ENCODE data around the gene EMD.

EMD gene

GRCh38 chrX:154355776-154356140 is 23.3 kb upstream of the EMD start:
- no peak for DNase-seq

DNA sequence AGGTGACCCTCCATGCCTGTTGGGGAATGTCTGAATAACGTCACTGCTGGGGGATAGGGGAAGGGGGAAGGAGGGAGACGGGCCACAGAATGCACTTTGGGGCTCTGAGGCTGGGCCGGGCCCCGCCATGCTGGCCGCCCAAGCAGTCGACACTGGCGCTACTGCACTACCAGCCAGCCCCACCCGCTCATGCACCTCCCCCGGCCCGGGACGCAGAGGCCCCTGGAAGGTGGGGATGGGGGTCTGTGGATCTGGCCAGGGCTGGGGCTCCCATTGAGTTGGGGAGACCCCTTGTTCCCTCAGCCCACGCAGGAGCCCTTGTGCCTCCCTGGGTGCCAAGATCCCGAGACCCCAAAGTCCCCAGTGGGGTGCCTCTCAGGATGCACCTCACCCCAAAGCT is 22.5 kb upstream of the EMD start:
- no peak for DNase-seq

DNA sequence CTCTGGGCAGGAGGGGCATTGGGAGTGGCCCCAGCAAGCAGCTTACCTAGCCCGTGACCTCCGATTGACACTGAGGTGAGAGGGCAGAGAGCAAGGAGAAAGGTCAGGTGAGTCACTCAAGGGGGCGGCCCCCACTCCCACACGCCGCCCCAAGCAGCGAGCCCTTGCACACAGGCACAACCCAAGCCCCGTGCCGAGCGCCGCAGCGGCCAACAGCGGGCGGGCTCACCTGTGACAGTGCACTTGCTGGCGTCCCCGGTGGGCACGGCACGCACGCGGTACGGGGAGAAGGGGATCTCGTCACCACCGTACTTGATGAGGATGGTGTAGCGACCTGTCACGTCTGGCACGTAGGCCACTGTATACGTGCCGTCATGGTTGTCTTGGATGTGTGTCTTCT is 21.9 kb upstream of the EMD start:
- DNase-seq, result no peak

DNA sequence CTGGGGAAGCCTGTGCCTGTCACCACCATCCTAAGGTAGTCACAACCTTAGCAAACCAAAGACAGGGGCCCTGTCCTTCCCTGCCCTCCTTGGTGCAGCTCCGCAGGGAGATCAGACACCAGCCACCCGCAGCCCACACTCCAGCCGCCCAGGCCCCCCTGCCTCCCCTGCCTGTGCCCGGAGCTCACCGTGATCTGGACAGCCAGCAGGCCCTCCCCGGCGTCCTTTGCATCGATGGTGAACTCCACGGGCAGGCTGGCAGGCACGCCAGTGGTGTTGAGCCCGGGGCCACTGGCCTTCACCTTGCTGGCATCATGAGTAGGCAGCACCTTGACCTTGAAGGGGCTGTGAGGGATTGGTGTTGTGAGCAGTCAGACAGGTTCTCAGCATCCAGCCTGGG is 21.1 kb upstream of the EMD start:
- DNase-seq, result no peak

GRCh38 chrX:154358829-154359228 is 20.3 kb upstream of the EMD start:
- DNase-seq, result no peak

DNA sequence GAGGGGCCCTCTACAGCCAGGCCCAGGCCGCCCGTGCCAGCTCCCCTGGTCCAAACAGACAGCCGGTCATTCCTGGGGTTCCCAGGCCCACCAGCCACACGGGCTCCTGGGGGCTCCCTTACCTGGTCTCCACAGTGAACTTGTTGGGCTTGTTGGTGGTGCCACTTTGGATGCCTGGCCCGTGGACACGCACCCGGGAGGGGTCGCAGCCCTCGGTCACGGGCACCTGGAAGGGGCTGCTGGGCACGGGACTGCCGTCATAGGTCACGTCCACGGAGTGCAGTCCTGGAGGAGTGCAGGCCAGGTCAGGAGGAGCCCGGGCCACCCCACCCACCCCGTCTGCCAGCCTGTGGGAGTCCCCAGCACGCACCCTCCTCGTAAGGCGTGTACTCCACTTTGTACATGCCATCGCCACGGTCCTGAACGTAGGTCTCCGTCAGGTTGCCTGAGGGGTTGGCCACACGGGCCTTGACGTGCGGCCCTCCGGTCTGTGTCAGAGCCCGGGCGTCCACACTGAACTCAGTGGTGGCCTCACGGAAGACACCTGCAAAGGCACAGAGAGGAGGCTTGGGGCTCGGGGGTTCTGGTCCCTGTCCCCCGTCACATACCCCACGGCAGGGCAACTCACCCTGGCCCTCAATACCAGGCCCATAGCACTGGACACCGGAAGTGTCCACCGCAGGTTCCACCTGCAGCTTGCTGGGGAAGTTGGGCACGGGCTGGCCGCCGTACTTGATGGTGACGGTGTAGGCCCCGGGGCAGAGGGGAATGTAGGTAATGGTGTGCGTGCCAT is 19.5 kb upstream of the EMD start:
- DNase-seq, result no peak

GRCh38 chrX:154360155-154360713 is 18.9 kb upstream of the EMD start:
- no peak for DNase-seq

DNA sequence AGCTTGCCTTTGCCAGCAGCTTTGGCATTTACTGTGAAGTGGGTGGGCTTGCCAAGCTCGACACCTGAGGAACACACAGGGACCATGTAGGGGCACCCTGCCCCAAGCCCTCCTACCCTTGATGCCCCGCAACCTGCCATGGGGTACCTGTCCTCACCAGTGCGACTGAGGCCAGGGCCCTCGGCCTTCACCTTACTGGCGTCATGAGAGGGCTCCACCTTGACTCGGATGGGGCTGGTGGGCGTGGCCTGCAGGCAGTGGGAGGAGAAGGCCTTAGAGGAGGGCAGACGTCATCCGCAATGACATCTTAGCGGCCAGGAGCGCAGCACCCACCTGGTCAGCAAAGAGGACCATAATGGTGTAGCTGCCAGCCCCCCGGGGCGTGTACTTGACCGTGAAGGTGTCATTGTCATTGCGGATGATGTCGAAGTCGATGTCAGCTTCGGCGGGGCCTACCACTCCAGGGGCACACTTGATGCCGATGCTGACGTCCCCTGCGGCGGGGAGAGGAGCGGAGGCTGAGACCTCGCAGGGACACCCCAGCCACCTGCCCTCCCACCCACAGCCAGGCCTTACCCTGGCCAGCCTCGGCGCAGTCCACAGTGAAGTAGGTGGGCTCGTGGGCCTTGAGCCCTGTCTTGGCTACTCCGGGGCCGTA is 16.9 kb upstream of the EMD start:
- DNase-seq, result no peak

GRCh38 chrX:154363706-154364439 is 15.2 kb upstream of the EMD start:
- DNase-seq, result no peak

DNA sequence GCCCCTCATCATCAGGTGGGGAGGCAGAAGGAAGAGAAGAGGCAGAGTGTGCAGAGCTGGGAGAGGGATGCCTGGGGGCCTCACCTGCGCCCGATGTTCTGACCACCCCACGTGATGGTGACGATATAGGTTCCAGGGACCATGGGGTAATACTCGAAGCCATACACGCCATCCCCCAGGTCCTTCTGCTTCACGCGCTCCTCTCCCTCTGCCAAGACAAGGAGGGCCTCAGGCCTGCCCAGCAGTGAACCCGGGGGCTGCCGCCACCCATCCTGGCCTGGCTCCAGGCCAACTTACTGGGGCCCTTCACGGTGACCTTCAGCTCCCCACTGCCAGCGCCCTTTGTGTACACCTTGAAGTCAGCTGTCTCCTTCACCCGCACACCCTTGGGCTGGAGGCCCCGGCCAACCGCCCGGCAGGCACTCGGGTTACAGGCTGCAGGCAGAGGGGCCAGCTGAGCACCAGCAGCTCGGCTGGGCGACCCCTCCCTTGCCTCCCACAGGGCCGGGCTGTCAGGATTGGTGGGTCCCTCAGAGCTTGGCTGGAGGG is 14.0 kb upstream of the EMD start:
- DNase-seq, result no peak

GRCh38 chrX:154365997-154366665 is 13.0 kb upstream of the EMD start:
- DNase-seq, result no peak

DNA sequence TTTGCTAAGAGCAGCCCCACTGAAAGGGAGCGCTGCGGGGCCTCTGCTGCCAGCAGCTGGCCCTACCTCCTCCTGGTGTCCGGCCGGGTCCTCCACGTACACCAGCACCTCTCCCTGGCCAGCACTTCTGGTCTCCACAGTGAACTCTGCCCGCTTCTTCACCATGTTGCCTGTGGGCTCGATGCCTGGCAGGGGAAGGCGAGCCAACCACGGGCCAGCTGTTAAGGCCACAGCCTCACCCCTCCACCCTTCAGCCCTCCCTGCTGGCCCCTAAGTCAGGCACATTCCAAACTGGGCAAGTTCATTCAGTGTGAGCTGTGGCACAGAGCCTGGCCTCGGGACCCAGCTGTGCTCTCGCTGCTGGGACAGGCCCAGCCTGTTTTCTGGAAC is 12.4 kb upstream of the EMD start:
- DNase-seq, result no peak

- DNase-seq, result no peak
Observed at GRCh38 chrX:154367474-154368308, 11.4 kb upstream of the EMD start.

- DNase-seq, result no peak
Observed at GRCh38 chrX:154368630-154369448, 10.3 kb upstream of the EMD start.

DNA sequence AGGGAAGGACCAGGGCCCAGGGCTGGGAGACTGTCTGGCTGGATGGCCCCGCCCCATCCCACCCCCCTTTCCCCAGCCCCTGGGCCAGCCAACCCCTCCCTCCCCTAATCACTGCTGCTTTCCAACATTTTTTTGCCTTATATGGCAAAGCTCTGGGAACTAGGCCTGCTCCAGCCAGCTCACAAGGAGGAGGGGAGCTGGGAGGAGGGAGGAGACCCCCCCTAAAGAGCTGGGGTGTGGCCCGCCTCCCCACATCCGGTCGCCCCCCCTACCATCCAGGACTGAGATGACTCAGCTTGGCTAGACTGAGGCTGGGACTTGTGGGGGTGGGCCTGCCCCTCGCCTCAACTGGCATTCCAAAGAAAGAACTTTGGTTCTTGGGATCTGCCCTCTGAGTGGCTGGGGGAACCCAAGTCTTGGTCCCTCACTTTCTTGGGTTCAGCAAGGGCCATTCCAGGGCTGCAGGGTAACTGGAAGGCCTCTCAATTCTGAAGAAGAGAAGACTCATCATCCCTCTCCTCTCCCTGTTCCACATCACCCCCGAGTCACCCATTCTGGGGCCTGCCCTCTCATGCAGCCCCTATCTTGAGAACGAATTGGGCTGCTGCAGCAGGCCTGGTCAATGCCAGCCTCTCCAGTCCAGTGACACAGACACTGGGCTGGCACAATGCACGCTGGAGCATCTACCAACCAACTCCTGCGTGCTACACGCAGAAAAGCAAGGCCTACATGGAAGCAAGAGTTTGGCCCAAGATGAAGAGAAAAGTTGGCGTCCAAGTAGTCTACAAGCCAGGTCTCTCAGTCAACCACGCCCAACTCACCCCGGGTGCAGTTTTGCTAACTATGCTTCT is 9.4 kb upstream of the EMD start:
- DNase-seq, result no peak

- no peak for DNase-seq
Observed at GRCh38 chrX:154370300-154371016, 8.6 kb upstream of the EMD start.

DNA sequence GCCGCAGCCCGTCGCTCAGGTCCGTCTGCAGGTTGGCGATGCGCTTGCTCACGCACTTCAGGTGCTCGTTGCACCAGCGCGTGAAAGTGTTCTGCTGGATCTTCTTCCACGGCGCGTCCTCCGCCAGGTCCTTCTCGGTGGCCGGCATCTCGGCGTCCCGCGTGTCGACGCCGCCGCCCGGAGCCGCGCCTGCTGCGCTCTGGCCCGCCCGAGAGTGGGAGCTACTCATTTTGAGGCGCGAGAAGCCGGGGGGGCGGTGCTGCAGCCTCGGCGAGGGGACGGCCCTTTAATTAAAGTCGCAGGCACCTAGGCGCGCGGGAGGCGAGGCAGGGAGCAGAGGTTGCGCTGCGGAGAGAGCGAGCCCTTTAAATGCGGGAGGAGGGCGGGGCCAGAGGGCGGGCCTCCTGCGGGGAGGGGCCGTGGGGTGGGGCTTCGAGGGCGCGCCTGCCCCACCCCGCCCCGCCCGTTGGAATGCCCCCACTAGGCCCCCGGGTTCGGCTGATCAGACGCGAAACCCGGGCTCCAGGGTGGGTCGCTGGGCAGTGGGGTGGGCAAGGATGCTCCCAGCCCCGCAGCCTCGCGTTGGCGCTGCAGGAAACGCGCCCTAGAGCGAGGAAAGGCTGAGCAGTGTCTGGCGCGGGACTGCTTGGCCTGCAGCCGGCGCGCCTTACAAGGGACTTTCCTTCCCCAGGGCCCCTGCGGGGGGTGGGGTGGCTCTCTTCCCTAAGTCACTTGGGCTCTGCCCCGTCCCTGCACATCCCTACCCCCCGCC is 7.9 kb upstream of the EMD start:
- DNase-seq, result no peak

- DNase-seq, result no peak
Observed at GRCh38 chrX:154371789-154372300, 7.2 kb upstream of the EMD start.

Measured in NCI-H2081 treated with DMSO at 0.1 percent for 48 hours (cell line).